DOHH2 (cell line): Measurements from ENCODE around the gene TUBA4A.

Experiments used
- H3F3A ChIP-seq: fragments of 200-600 bp; sonication (generic), shearing (Covaris generic); 2 replicates; pipeline ENCODE4 v1.6.0; 2016; ENCODE audit warnings: antibody characterized with exemption, mild to moderate bottlenecking; ENCODE audit not compliant: control insufficient read depth, insufficient read depth
- H3K27ac ChIP-seq: fragments of 200-600 bp; sonication (generic); 2 replicates; pipeline ENCODE4 v1.5.1; 2014; ENCODE audit warnings: low read depth, mild to moderate bottlenecking, low read length, moderate library complexity
- H3K27me3 ChIP-seq: fragments of 200-600 bp; sonication (generic); 2 replicates; pipeline ENCODE4 v1.6.1; 2014; ENCODE audit warnings: mild to moderate bottlenecking, low read length, mixed read lengths; ENCODE audit not compliant: control insufficient read depth
- H3K36me3 ChIP-seq: fragments of 200-600 bp; sonication (generic); 2 replicates; pipeline ENCODE4 v1.6.1; 2014; ENCODE audit warnings: mild to moderate bottlenecking, low read length, moderate library complexity, mixed read lengths; ENCODE audit not compliant: control insufficient read depth
- H3K4me1 ChIP-seq: fragments of 200-600 bp; sonication (generic); 2 replicates; pipeline ENCODE4 v1.6.1; 2014; ENCODE audit warnings: mild to moderate bottlenecking, low read length, mixed read lengths; ENCODE audit not compliant: control insufficient read depth
- H3K4me2 ChIP-seq: fragments of 200-600 bp; sonication (generic); 2 replicates; pipeline ENCODE4 v1.6.0; 2014; ENCODE audit warnings: mild to moderate bottlenecking, low read length, moderate library complexity
- H3K4me3 ChIP-seq: fragments of 200-600 bp; sonication (generic); 2 replicates; pipeline ENCODE4 v1.5.1; 2014; ENCODE audit warnings: mild to moderate bottlenecking, low read length, mixed read lengths
- H3K79me2 ChIP-seq: fragments of 200-600 bp; sonication (generic); 2 replicates; pipeline ENCODE4 v1.6.1; 2014; ENCODE audit warnings: mild to moderate bottlenecking, low read length, mixed read lengths; ENCODE audit not compliant: control insufficient read depth
- H3K9me2 ChIP-seq: fragments of 200-600 bp; sonication (generic); replicated peaks from 2 replicates; pipeline ENCODE4 v1.6.1; 2014; ENCODE audit warnings: mild to moderate bottlenecking, low read length, mixed read lengths; ENCODE audit not compliant: control insufficient read depth
- H3K9me3 ChIP-seq: fragments of 200-600 bp; sonication (generic); 2 replicates; pipeline ENCODE4 v1.6.1; 2014; ENCODE audit warnings: antibody characterized with exemption, low read length, mixed read lengths; ENCODE audit not compliant: control insufficient read depth, insufficient read depth
- H4K20me1 ChIP-seq: fragments of 200-600 bp; sonication (generic); 2 replicates; pipeline ENCODE4 v1.6.0; 2014; ENCODE audit warnings: low read depth, mild to moderate bottlenecking, antibody characterized with exemption, low read length, moderate library complexity; ENCODE audit not compliant: control insufficient read depth, insufficient read depth
- CTCF ChIP-seq: fragments of 200-600 bp; sonication (generic); IDR thresholded peaks from one replicate; pipeline ENCODE4 v1.5.1; 2014; ENCODE audit warnings: antibody characterized with exemption, mild to moderate bottlenecking, low read depth, low read length; ENCODE audit not compliant: poor library complexity, severe bottlenecking
- EZH2phosphoT487 ChIP-seq: fragments of 200-600 bp; sonication (generic); IDR thresholded peaks from 2 replicates; pipeline ENCODE4 v1.6.1; 2017; ENCODE audit warnings: borderline replicate concordance, mild to moderate bottlenecking, antibody characterized with exemption, low read length, moderate library complexity, mixed read lengths

Gene TUBA4A

GRCh38 chr2:219280651-219281050, 26.9 kb upstream of the TUBA4A start:
- Histone ChIP-seq H3K79me2 (0 out of 2 replicates have a peak, but pooled peaks cover 3% of the 10 kb centered on the region), H3F3A (peaks cover 9% of the 10 kb centered on the region), H4K20me1 (no peaks in the 10 kb centered on the region), H3K4me1 (peaks cover 35% of the 10 kb centered on the region), H3K27me3 (no peaks in the 10 kb centered on the region), H3K9me2 (no peaks in the 10 kb centered on the region), H3K36me3 (peaks cover 33% of the 10 kb centered on the region), H3K9me3 (no peaks in the 10 kb centered on the region), H3K27ac (no peak overlapping the region), H3K4me3 (no peak overlapping the region), H3K4me2 (peak overlapping the region; percentile 96)
- TF ChIP-seq CTCF (no peak), EZH2phosphoT487 (no peak)

- H3K4me1 ChIP-seq = peaks cover 35% of the 10 kb centered on the region
- peaks cover 9% of the 10 kb centered on the region for H3F3A ChIP-seq
- H3K4me3 ChIP-seq = peak overlapping the region; percentile 76
- H4K20me1 ChIP-seq = no peaks in the 10 kb centered on the region
- peaks cover 33% of the 10 kb centered on the region for H3K36me3 ChIP-seq
- H3K4me2 ChIP-seq = peak overlapping the region; percentile 96
- H3K27ac ChIP-seq = peak overlapping the region; percentile 89
- H3K9me2 ChIP-seq = no peaks in the 10 kb centered on the region
- TF ChIP-seq CTCF (peak; percentile 60), EZH2phosphoT487 (no peak)
- H3K27me3 ChIP-seq = no peaks in the 10 kb centered on the region
- no peaks in the 10 kb centered on the region for H3K9me3 ChIP-seq
- 0 out of 2 replicates have a peak, but pooled peaks cover 3% of the 10 kb centered on the region for H3K79me2 ChIP-seq
These were observed 26.3 kb upstream of the TUBA4A start for GRCh38 chr2:219279916-219280516.

- Histone ChIP-seq H4K20me1 (no peaks in the 10 kb centered on the region), H3K36me3 (peaks cover 30% of the 10 kb centered on the region), H3F3A (peaks cover 9% of the 10 kb centered on the region), H3K9me2 (no peaks in the 10 kb centered on the region), H3K4me2 (peak within 1 kb of the TSS; percentile 96), H3K9me3 (no peaks in the 10 kb centered on the region), H3K79me2 (0 out of 2 replicates have a peak, but pooled peaks cover 3% of the 10 kb centered on the region), H3K4me3 (peak within 1 kb of the TSS; percentile 76), H3K27me3 (no peaks in the 10 kb centered on the region), H3K4me1 (peaks cover 35% of the 10 kb centered on the region), H3K27ac (peak within 1 kb of the TSS; percentile 89)
- TF ChIP-seq CTCF (no peak), EZH2phosphoT487 (no peak)
These were observed 25.6 kb upstream of the TUBA4A start, which contains the start of gene DNAJB2 for GRCh38 chr2:219279151-219279915. TSS of gene DNAJB2 (plus strand) at chr2:219279366. CDS start at chr2:219279834, 468 bp downstream.
